Stimulated activated CD4-positive, alpha-beta T cell treated with anti-CD3 and anti-CD28 coated beads, Interleukin-1b, Interleukin-23, amount 100 ng/mL, for 1 hour (primary cell): ENCODE measurements around the gene CD300H.
"Not testable (repeated sequence)": the region's sequence is repeated elsewhere in the genome, so short reads cannot be mapped to it uniquely, and the experiment has no call there.

Source experiments
- DNase-seq, 2 donors: peaks; one replicate each; pipeline ENCODE4 v3.0.0-alpha.2; 2020; ENCODE audit warnings: low read depth in 2 of 2

The CD300H gene

GRCh38 chr17:74584292-74585060 is 17.2 kb upstream of the CD300H start:
- no peak for DNase-seq

- no peak for DNase-seq
These were observed 15.3 kb upstream of the CD300H start for GRCh38 chr17:74582633-74583032.

- no peak for DNase-seq
These were observed 12.6 kb upstream of the CD300H start for GRCh38 chr17:74579900-74580299.

- no peak for DNase-seq
These were observed 11.7 kb upstream of the CD300H start for GRCh38 chr17:74578979-74579378.

GRCh38 chr17:74574489-74575142 is 7.3 kb upstream of the CD300H start:
- DNase-seq = no peak

- DNase-seq = not testable (repeated sequence)
These were observed 6.3 kb upstream of the CD300H start for GRCh38 chr17:74573635-74574034.

- DNase-seq = no peak
These were observed 5.9 kb upstream of the CD300H start for GRCh38 chr17:74573169-74573568.

DNA sequence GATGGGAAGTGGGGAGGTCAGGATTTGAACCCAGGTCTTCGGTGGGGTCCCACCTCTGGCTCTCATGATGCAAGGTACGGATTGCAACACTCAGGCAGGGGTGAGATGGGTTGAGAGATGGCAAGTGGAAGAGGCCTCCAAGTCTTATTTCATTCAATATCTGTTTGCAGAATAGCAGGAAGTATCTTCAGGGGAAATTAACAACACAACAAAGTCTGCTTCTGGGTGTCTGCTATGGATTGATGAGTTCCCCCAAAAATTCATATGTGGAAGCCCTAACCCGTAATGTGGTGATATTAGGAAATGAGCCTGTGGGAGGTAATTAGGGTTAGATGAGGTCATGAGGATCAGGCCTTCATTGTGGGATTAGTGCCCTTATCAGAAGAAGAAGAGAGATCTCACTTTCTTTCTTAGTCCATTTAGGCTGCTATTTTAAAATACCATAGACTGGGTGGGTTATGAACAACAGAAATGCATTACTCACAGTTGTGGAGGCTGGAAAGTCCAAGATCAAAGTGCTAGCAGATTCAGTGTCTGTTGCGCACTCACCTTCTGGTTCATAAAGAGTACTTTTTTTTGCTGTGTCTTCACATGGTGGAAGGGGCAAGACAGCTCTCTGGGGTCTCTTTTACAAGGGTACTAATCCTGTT is 4.4 kb upstream of the CD300H start:
- DNase-seq = no peak

- no peak for DNase-seq
These were observed 2.0 kb upstream of the CD300H start for GRCh38 chr17:74569020-74570003.

- no peak for DNase-seq
These were observed 981 bp upstream of the CD300H start for GRCh38 chr17:74568106-74568873.

- no peak for DNase-seq
These were observed 1.1 kb downstream of the CD300H start for GRCh38 chr17:74566132-74566753.

- no peak for DNase-seq
These were observed 2.2 kb downstream of the CD300H start for GRCh38 chr17:74565126-74565525.

- no peak for DNase-seq
These were observed 4.0 kb downstream of the CD300H start for GRCh38 chr17:74563358-74563757.

GRCh38 chr17:74561586-74561985 is 5.7 kb downstream of the CD300H start:
- DNase-seq = no peak

DNA sequence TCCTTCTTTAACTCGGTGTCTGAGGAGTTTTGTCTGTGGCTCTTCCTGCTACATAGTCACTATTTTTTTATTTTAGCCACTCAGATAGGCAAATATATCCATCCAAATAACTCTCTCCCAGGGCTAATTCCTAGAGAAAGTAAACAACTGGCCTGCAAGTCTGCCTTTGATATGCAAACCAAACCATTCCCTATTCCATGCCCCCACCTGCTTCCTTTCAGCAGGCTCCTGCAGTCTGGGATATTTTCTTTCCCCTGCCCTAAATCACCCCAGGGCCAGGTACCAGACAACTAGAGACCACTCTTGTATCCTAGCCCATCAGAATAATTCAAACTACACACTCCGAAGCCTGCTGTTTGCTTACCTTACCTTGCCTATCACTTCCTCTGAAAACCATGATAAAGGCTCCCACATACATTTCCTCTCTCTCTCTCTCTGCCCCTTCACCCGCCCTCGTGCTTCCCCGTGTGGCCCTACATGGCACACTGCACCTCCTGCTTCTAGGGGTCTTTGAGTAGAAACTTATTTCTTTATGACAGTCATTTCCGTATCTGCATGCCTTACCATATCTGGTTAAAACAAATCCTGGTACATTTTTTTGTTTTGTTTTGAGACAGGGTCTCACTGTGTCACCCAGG is 8.3 kb downstream of the CD300H start:
- no peak for DNase-seq

- DNase-seq = not testable (repeated sequence)
These were observed 8.9 kb downstream of the CD300H start for GRCh38 chr17:74558402-74558801.

DNA sequence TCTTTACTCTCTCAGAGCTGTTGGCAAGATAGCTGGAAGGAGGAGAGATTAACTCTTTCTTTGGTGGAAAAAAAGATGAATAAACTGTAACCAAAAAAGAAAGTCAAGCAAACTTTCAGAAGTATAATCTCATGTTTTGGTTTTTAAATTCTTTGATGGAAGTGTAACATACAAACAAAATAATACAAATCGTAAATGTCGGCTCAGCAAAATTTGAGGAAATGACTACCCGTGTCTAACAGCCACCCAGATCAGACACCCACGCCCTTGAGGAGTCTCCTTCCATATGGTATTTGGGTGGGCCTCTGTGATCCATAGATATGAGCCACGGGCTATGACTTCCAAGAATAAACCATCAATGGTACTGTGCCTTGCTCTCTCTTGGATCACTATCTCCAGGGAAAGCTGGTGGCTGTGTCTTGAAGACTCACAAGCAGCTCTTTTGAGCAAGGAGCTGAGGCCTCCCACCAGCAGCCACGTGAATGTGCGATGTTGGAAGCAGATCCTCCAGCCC is 11.8 kb downstream of the CD300H start:
- DNase-seq = no peak

DNA sequence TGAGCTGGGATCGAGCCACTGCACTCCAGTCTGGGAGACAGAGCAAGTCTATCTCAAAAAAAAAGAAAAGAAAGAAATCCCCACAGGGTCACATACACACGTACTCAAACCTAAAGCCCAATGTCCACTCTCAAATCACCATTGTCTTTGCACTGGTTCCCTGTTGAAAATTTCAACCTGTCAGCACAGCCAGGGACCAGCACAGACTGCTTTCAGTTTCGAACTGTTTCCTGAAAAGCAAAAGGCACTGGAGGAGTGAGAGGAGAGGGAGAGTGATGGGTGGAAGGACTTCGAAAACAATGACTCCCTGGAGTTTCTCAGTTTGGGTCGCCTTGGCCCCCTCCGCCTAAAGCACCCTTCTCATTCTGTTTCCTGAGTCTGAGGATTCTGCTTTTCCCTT is 12.4 kb downstream of the CD300H start:
- no peak for DNase-seq

- DNase-seq = no peak
These were observed 15.3 kb downstream of the CD300H start for GRCh38 chr17:74552037-74552436.

GRCh38 chr17:74550602-74551001 is 16.7 kb downstream of the CD300H start:
- no peak for DNase-seq
